Activated CD8-positive, alpha-beta T cell treated with anti-CD3 and anti-CD28 coated beads, Interleukin-2, amount 10 ng/mL, durations not matched to agents 7 days and 5 days (primary cell): ENCODE data around the gene TMEM41B. TPM values are rescaled to one million over a fixed set of nuclear protein-coding genes. Genes with fewer than 3 reads are reported as not detected.
A peak's percentile ranks its signal among the peaks of the same experiment; 100 is the strongest.
"Not testable (repeated sequence)": the region's sequence is repeated elsewhere in the genome, so short reads cannot be mapped to it uniquely, and the experiment has no call there.

Source experiments
- ATAC-seq: fragments of 150-1000 bp; cut with Tn5 transposase; one replicate; pipeline ENCODE4 v1.10.0; 2021; ENCODE audit warnings: moderate library complexity
- CTCF ChIA-PET: fragments of 350-600 bp; sonication (Branson Sonifier 250); formaldehyde crosslinking; loops from one replicate; lab custom pipeline; 2021; ENCODE audit warnings: antibody characterized with exemption; lab: Charles Lee
- POLR2A ChIA-PET: fragments of 350-600 bp; sonication (Branson Sonifier 250); formaldehyde crosslinking; loops from one replicate; lab custom pipeline; 2021; ENCODE audit warnings: antibody characterized with exemption; lab: Charles Lee
- DNase-seq: peaks from one replicate; pipeline ENCODE4 v3.0.0-alpha.2; 2020
- H3K27ac Mint-ChIP-seq: one replicate; pipeline ENCODE4 v1.8.0; 2021; ENCODE audit warnings: mild to moderate bottlenecking, mixed read lengths
- H3K27me3 Mint-ChIP-seq: one replicate; pipeline ENCODE4 v1.8.0; 2021; ENCODE audit warnings: low read depth, mixed read lengths
- H3K36me3 Mint-ChIP-seq: one replicate; pipeline ENCODE4 v1.8.0; 2021; ENCODE audit warnings: low read depth, mixed read lengths
- H3K4me1 Mint-ChIP-seq: one replicate; pipeline ENCODE4 v1.8.0; 2021; ENCODE audit warnings: low read depth, mixed read lengths
- H3K4me3 Mint-ChIP-seq: one replicate; pipeline ENCODE4 v1.8.0; 2021; ENCODE audit warnings: mild to moderate bottlenecking, mixed read lengths
- H3K9me3 Mint-ChIP-seq: one replicate; pipeline ENCODE4 v1.8.0; 2022; ENCODE audit warnings: mixed read lengths; ENCODE audit not compliant: insufficient read depth
- total RNA-seq, 2 experiments: library from RNA; stranded (reverse); gene quantifications; one replicate each; pipeline ENCODE4 v1.2.3, GENCODE V29; 2021

TMEM41B gene
- total RNA-seq, 2 experiments from 2014 or later = 32.7 to 32.8 TPM

DNA sequence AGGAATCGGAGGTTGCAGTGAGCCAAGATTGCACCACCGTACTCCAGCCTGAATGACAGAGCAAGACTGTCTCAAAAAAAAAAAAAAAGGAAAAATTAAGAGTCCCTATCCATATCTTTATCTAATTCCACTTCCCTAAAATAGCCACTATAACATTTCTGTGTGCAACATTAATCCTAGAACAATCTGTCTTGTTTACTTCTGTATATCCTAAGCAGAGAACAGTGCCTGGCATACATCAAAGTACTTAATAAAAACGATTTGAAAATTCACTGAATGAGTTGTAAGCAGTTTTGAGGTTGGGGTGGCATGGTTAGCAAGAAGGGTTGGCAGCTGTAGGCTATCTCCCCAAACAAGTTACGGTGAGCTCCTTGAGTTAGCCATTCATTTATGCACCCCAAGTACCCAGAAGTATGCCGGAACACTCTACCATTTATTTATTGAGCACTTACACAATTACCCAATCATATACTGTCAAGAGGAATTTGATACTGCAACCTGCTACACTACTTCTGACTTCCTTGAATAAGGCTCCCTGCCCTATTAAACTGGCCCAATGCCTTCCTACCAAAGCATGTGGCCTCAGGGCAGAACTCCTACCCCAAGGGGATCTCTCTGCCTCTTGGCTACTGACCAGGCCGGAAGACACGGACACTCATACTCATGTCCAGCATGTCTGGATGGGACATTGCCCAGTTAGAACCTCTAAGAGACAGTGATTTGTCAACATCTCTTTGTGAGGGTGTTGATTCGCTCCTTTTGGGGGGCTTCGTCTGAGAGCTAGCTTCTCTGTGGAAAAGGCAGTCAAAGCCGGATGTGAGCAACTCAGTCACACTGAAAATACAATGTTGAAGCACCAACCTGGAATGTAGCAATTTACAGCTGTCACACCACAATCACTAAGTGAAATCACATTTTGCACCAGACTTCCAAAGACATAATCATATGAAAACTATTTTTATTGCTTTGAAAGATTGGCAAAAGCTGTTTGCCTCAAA is 16.3 kb upstream of the TMEM41B start:
- Mint-ChIP-seq H3K9me3 (no peaks in the 10 kb centered on the region), H3K4me1 (peaks cover 4% of the 10 kb centered on the region), H3K27ac (no peak overlapping the region), H3K27me3 (no peaks in the 10 kb centered on the region), H3K36me3 (no peaks in the 10 kb centered on the region), H3K4me3 (no peak overlapping the region)
- no peak for DNase-seq
- no peak for ATAC-seq
- ChIA-PET POLR2A (interaction anchor here (1.4 kb wide), 1 partner anchor 54 kb away, joined by 3 read pairs; the partner anchor contains the start of gene IPO7), CTCF (no interaction called here)

DNA sequence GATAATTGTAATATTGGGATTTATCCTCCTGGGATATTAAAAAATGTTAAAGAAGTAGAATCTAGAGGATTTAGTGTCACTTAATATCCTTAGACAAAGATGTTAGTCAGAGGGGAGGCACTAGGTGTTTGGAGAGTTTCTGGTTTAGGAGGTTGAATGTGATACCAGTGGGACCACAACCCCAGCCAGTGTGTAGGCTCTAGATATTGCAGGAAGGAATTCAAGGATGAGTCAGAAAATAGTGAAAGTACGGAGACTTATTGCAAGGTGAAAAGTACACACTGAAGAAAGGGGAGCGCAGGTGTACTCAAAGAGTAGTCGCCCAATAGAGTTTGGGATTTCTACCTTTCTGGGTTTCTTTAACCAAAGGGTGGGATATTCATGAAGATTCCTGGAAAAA is 5.7 kb upstream of the TMEM41B start:
- DNase-seq (no peak), ATAC-seq (no peak)
- Mint-ChIP-seq H3K4me3 (no peak overlapping the region), H3K27ac (no peak overlapping the region), H3K27me3 (peaks cover 28% of the 10 kb centered on the region), H3K9me3 (no peaks in the 10 kb centered on the region), H3K36me3 (no peaks in the 10 kb centered on the region), H3K4me1 (peaks cover 4% of the 10 kb centered on the region)
- POLR2A ChIA-PET = no interaction called here
- CTCF ChIA-PET = no interaction called here

DNA sequence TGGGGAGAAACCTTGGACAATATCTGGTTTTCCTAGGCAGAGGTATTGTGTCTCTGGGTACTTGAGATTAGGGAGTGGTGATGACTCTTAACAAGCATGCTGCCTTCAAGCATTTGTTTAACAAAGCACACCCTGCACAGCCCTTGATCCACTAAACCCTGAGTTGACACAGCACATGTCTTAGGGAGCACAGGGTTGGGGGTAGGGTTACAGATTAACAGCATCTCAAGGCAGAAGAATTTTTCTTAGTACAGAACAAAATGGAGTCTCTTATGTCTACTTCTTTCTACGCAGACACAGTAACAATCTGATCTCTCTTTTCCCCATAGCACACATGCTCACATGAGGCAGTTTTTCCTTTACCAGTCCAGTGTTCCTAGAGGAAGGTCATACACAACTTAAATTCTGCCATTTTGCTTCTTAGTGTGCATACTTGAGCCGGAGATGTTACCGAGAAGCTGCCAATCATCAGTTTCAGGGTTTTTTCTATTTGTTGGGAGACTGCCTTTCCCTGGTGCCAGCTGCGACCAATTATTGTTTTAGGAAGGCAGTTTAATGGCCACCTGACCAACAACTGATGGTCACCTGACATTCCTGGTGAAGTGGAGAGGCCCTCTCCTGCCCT is 5.1 kb upstream of the TMEM41B start:
- H3K36me3 Mint-ChIP-seq, CTCF ChIA-PET, ATAC-seq, H3K4me3 Mint-ChIP-seq, DNase-seq, H3K9me3 Mint-ChIP-seq, POLR2A ChIA-PET, H3K4me1 Mint-ChIP-seq, H3K27ac Mint-ChIP-seq: not testable (repeated sequence)
- H3K27me3 Mint-ChIP-seq = peaks cover 28% of the 10 kb centered on the region

DNA sequence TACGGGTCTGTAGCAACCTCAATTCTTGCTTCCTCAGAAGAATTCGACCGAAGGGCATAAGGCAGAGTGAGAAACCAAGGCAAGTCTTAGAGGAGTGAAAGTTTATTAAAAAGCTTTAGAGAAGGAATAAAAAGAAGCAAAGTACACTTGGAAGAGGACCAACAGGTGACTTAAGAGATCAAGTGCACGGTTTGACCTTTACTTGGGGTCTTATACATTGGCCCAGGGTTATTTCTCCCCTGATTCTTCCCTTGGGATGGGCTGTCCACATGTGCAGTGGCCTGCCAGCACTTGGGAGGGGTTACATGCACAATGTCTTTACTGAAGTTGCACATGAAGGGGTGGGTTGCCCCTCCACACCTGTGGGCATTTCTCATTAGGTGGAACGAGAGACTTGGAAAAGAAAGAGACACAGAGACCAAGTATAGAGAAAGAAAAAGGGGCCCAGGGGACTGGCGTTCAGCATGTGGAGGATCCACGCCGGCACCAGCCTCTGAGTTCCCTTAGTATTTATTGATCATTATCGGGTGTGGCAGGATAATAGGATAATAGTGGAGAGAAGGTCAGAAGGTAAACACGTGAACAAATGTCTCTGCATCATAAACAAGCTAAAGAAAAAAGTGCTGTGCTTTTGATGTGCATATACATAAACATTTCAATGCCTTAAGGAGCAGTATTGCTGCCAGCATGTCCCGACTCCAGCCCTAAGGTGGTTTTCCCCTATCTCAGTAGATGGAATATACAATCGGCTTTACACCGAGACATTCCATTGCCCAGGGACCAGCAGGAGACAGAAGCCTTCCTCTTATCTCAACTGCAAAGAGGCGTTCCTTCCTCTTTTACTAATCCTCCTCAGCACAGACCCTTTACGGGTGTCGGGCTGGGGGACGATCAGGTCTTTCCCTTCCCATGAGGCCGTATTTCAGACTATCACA is 4.3 kb upstream of the TMEM41B start:
- ATAC-seq, H3K4me1 Mint-ChIP-seq, CTCF ChIA-PET, H3K4me3 Mint-ChIP-seq, H3K36me3 Mint-ChIP-seq, H3K27ac Mint-ChIP-seq, H3K9me3 Mint-ChIP-seq, DNase-seq, POLR2A ChIA-PET: not testable (repeated sequence)
- H3K27me3 Mint-ChIP-seq = peaks cover 28% of the 10 kb centered on the region

DNA sequence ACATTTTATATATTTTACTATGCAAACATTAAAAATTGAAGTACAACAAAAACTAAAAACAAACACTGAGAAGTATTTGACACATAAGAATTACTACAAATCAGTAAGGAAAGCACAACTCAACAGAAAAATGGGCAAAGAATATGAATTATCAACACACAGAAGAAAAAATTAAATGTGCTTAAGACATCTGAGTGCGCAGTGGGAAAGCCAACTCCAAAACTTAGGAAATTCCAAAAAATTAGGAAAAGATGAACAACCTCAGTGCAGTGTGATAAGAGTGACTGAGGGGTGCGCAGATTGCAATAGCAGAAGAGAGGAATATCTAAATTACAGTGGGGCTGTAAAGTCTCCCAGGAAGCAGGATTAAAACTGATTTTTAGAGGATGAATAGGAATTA is 1.9 kb upstream of the TMEM41B start:
- CTCF ChIA-PET = interaction anchor here (1.0 to 1.3 kb wide), 3 partner anchors 68 to 190 kb away, joined by 3 to 4 read pairs (median 3); partner anchors contain the start of genes IPO7 and ZNF143
- Mint-ChIP-seq H3K27me3 (peaks cover 28% of the 10 kb centered on the region), H3K27ac (no peak overlapping the region), H3K4me3 (no peak overlapping the region), H3K36me3 (peaks cover 18% of the 10 kb centered on the region), H3K9me3 (no peaks in the 10 kb centered on the region), H3K4me1 (peaks cover 22% of the 10 kb centered on the region)
- ATAC-seq (no peak), DNase-seq (no peak)
- POLR2A ChIA-PET = interaction anchor here (1.1 to 1.4 kb wide), 2 partner anchors 34 to 68 kb away, joined by 3 to 4 read pairs; partner anchors contain the start of gene IPO7

DNA sequence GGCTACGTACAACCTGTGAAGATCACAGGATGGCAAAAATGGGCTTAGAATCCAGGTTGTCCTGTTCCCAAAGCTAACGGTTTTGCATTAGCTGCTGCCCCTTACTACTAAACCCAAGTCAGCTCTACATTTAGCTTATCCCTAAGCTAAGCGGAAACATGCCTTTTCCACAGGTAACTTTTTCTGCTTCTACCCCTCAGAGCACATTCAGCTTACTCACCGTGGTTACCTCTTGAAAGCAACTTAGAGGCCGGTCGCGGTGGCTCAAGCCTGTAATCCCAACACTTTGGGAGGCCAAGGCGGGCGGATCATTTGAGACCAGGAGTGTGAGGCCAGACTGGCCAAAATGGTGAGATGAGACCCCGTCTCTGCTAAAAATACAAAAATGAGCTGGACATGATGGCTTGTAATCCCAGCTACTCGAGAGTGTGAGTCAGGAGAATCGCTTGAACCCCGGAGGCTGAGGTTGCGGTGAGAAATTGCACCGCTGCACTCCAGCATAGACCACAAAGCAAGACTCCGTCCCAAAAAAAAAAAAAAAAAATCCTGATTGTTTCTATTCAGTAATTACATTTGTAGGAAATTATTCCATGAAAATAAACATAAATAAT is 790 bp upstream of the TMEM41B start:
- Mint-ChIP-seq H3K27ac (peak overlapping the region; percentile 95), H3K27me3 (peaks cover 23% of the 10 kb centered on the region), H3K4me1 (peaks cover 29% of the 10 kb centered on the region), H3K4me3 (peak overlapping the region; percentile 97), H3K9me3 (no peaks in the 10 kb centered on the region), H3K36me3 (peaks cover 26% of the 10 kb centered on the region)
- ChIA-PET POLR2A (interaction anchor here (0.6 to 1.4 kb wide), 10 partner anchors 8 to 145 kb away, joined by 3 to 11 read pairs (median 4); partner anchors contain the start of genes DENND5A, IPO7 and ZNF143), CTCF (interaction anchor here (0.6 to 1.5 kb wide), 11 partner anchors 14 to 1336 kb away, joined by 3 to 5 read pairs (median 3); partner anchors contain the start of genes IPO7 and ZNF143)
- no peak for DNase-seq
- ATAC-seq = no peak

DNA sequence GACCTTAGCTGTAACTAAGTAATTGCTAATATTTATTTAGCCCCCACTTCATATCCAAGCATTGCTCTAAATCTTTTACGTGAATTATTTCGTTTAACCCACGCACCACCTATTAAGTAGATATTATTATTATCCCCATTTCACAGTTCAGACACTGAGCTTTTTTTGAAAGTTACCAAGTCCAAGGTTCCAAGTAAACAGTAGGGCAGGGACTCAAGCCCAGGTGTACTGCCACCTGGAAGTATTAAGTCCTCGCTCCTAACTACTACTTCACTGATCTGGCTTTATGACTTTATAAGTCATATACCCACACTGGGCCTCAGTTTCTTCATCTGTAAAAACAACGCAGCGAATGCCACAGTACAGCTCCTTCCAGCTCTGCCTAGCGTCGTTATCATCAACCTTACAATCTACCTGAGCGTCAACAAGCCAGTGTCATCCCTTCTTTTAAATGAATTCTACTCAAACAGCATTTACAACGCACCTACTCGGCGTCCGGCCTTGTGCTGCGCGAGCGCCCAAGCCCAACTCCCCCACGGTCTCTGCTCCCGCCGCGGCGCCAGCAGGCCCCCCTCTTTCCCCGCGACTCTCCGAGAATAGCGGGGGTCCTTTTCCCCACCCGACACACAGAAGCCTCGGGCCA is 624 bp downstream of the TMEM41B start:
- ChIA-PET POLR2A (interaction anchor here (0.7 to 1.9 kb wide), 8 partner anchors 12 to 146 kb away, joined by 3 to 16 read pairs (median 6); partner anchors contain the start of genes DENND5A, IPO7 and ZNF143), CTCF (interaction anchor here (0.6 to 1.8 kb wide), 13 partner anchors 12 to 399 kb away, joined by 3 to 9 read pairs (median 3); partner anchors contain the start of gene ZNF143)
- peaks cover 32% of the 10 kb centered on the region for H3K36me3 Mint-ChIP-seq
- H3K27ac Mint-ChIP-seq = peak overlapping the region; percentile 95
- ATAC-seq (peak; percentile 24), DNase-seq (peak; percentile 46)
- H3K4me3 Mint-ChIP-seq = peak overlapping the region; percentile 97
- H3K9me3 Mint-ChIP-seq = no peaks in the 10 kb centered on the region
- peaks cover 29% of the 10 kb centered on the region for H3K4me1 Mint-ChIP-seq
- peaks cover 14% of the 10 kb centered on the region for H3K27me3 Mint-ChIP-seq

DNA sequence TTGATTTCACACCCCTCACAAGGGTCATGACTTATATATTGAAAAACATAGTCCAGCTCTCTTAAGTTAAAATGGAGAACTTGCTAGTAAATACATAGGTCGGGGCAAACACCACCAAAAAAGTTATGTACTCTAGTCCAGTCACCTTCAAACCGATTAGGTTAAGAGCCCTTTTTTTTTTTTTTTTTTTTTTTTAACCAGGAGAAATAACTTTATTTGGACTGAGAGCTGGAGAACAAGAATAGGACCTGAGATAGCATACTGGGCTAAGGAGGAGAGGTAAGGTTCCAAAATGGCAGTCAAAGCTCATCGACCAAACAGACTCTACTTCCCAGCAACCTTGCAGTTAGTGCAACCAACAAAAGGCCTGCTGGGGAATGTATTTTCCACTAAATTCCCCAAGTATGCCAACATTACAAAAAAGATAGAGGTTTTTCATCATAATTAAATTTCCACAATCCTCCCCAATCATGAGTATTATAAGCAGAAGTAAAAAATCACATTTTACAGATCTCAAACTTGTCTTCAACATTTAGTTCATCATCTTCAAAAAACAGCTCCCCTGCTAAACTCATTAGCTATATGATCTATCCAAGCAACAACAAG is 3.8 kb downstream of the TMEM41B start:
- DNase-seq (no peak), ATAC-seq (no peak)
- no peaks in the 10 kb centered on the region for H3K27me3 Mint-ChIP-seq
- H3K4me3 Mint-ChIP-seq = no peak overlapping the region
- H3K27ac Mint-ChIP-seq = no peak overlapping the region
- peaks cover 37% of the 10 kb centered on the region for H3K36me3 Mint-ChIP-seq
- CTCF ChIA-PET = interaction anchor here (1.1 to 1.6 kb wide), 2 partner anchors 30 to 196 kb away, joined by 3 read pairs; no protein-coding TSS in a partner anchor
- POLR2A ChIA-PET = interaction anchor here (0.6 to 1.1 kb wide), 3 partner anchors 29 to 64 kb away, joined by 3 to 4 read pairs (median 3); no protein-coding TSS in a partner anchor
- no peaks in the 10 kb centered on the region for H3K9me3 Mint-ChIP-seq
- H3K4me1 Mint-ChIP-seq = peaks cover 33% of the 10 kb centered on the region

DNA sequence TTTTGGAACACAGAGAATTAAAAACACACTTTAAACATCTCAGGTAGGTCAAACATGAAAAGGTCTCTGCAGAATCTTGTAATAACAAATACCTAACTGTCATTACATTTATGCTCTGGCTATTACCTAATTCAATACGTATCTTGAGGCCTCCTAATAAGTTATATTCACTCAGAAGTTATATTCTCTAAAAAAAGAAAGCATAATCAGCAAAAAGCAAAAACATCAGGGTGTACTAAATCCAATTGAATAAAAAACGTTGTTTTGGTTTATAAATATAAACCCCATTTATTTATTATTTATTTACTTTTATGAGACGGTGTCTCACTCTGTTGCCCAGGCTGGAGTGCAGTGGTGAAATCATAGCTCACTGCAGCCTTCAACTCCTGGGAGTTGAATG is 10.2 kb downstream of the TMEM41B start:
- DNase-seq = no peak
- CTCF ChIA-PET = no interaction called here
- Mint-ChIP-seq H3K4me3 (no peak overlapping the region), H3K27me3 (no peaks in the 10 kb centered on the region), H3K36me3 (peaks cover 6% of the 10 kb centered on the region), H3K27ac (no peak overlapping the region), H3K4me1 (peaks cover 6% of the 10 kb centered on the region), H3K9me3 (no peaks in the 10 kb centered on the region)
- POLR2A ChIA-PET = no interaction called here
- no peak for ATAC-seq

DNA sequence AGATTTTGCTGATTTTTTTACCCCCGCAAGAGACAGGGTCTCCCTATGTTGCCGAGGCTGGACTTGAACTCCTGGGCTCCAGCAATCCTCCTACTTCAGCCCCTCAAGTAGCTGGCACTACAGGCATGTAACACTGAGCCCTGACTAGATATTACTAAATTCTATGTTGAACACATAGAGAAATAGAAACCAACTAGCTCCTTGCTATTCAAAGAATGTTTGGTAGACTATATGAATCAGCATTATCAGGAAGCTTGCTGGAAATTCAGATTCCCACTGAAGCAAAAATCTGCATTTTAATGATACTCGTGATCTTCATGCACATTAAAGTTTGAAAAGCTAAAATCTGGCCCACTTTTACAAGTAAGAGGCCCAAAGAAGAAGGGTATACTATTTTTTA is 11.9 kb downstream of the TMEM41B start:
- DNase-seq = no peak
- no peak overlapping the region for H3K4me3 Mint-ChIP-seq
- ATAC-seq = no peak
- H3K9me3 Mint-ChIP-seq = no peaks in the 10 kb centered on the region
- H3K36me3 Mint-ChIP-seq = peaks cover 3% of the 10 kb centered on the region
- POLR2A ChIA-PET = interaction anchor here (0.8 kb wide), 1 partner anchor 158 kb away, joined by 5 read pairs; the partner anchor contains the start of gene ZNF143
- CTCF ChIA-PET = interaction anchor here (1.0 to 1.3 kb wide), 2 partner anchors 11 to 21 kb away, joined by 3 to 6 read pairs; no protein-coding TSS in a partner anchor
- no peaks in the 10 kb centered on the region for H3K27me3 Mint-ChIP-seq
- H3K27ac Mint-ChIP-seq = no peak overlapping the region
- H3K4me1 Mint-ChIP-seq = peaks cover 2% of the 10 kb centered on the region
